SK-N-MC (cell line): ENCODE measurements around the gene CPXM2.

Experiments used
- DNase-seq: peaks from one replicate; pipeline ENCODE4 v3.0.0-alpha.2; 2011; ENCODE audit warnings: low read depth, low spot score
- H3K27ac ChIP-seq: fragments of 200-600 bp; sonication (generic); 2 replicates; pipeline ENCODE4 v1.5.1; 2016; ENCODE audit warnings: mixed run types
- H3K36me3 ChIP-seq: fragments of 200-600 bp; sonication (generic); 2 replicates; pipeline ENCODE4 v1.6.1; 2017; ENCODE audit warnings: antibody characterized with exemption, low read length, mixed read lengths; ENCODE audit not compliant: insufficient read depth
- H3K4me3 ChIP-seq: fragments of 200-600 bp; sonication (generic); 2 replicates; pipeline ENCODE4 v1.5.1; 2016
- H3K9ac ChIP-seq: fragments of 200-600 bp; sonication (generic); 2 replicates; pipeline ENCODE4 v1.8.0; 2017; ENCODE audit warnings: mixed run types, mixed read lengths; ENCODE audit not compliant: insufficient read length
- H3K9me3 ChIP-seq: fragments of 200-600 bp; sonication (generic); 2 replicates; pipeline ENCODE4 v1.6.1; 2017; ENCODE audit warnings: low read depth, mild to moderate bottlenecking, antibody characterized with exemption, low read length, moderate library complexity, mixed read lengths
- EZH2 ChIP-seq: fragments of 200-600 bp; sonication (generic); IDR thresholded peaks from one replicate; pipeline ENCODE4 v1.6.1; 2017; ENCODE audit warnings: antibody characterized with exemption
- FOXP2 ChIP-seq: optimal IDR thresholded peaks from 2 replicates; pipeline ENCODE3; 2011; ENCODE audit warnings: mild to moderate bottlenecking, moderate library complexity; ENCODE audit not compliant: insufficient read depth; ENCODE audit errors: extremely low read length, control extremely low read depth
- POLR2AphosphoS5 ChIP-seq: IDR thresholded peaks from 2 replicates; pipeline ENCODE4 v1.6.1; 2012; ENCODE audit warnings: mild to moderate bottlenecking, low read depth, low read length, borderline replicate concordance

The CPXM2 gene

DNA sequence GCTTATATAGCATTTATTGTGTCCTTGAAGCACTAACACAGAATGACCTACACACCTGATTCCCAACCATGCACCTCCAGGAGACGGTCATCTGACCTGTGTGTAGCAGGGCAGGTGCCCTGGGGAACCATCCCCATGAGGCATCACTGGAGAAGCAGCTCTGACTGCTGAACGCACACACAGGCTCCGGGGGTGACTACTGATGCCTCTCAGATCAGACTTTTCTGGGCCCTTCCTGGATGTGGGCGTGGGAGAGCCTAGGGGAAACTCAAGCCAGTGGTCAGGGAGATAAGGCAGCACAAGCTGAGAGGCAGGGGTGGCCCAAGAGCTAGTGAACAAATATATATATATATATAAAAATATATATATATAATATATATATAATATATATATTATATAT is 37.6 kb downstream of the CPXM2 start:
- H3K27ac ChIP-seq = no peak overlapping the region
- no peak for TF ChIP-seq FOXP2
- TF ChIP-seq POLR2AphosphoS5 = no peak
- no peak for TF ChIP-seq EZH2
- no peak for DNase-seq

DNA sequence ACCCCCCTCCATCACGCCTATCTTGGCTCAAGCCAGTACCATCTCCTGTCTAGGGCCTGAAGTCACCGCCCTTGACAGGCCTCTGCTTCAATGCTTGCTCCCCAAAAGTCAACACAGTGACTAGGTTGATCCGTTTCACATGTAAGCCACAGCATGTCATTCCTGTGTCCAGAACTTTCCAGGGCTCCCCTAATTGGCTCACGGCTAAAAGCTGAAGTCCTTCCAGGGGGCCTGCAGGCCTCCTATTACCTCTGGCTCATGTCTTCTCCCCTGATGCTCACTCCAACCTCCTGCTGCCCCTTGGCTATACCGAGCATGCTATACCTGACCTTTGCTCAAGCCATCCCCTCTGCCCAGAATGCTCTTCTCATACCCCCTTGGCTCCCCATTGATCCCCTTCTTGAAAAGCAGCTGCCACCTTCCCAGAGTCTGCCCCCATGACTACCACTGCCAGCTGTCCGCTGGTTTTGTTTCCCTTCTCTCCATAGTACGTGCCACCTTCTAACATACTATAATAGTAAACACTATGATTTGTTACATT is 39.1 kb downstream of the CPXM2 start:
- TF ChIP-seq EZH2 (no peak), FOXP2 (no peak), POLR2AphosphoS5 (no peak)
- Histone ChIP-seq H3K4me3 (no peak overlapping the region), H3K36me3 (no peaks in the 10 kb centered on the region), H3K9me3 (no peaks in the 10 kb centered on the region), H3K9ac (no peak overlapping the region), H3K27ac (no peak overlapping the region)
- DNase-seq = no peak

More for the DNA sequence above, 37.6 kb downstream of the CPXM2 start:
- Histone ChIP-seq H3K9ac (no peak overlapping the region), H3K36me3 (no peaks in the 10 kb centered on the region), H3K4me3 (no peak overlapping the region), H3K9me3 (no peaks in the 10 kb centered on the region)

DNA sequence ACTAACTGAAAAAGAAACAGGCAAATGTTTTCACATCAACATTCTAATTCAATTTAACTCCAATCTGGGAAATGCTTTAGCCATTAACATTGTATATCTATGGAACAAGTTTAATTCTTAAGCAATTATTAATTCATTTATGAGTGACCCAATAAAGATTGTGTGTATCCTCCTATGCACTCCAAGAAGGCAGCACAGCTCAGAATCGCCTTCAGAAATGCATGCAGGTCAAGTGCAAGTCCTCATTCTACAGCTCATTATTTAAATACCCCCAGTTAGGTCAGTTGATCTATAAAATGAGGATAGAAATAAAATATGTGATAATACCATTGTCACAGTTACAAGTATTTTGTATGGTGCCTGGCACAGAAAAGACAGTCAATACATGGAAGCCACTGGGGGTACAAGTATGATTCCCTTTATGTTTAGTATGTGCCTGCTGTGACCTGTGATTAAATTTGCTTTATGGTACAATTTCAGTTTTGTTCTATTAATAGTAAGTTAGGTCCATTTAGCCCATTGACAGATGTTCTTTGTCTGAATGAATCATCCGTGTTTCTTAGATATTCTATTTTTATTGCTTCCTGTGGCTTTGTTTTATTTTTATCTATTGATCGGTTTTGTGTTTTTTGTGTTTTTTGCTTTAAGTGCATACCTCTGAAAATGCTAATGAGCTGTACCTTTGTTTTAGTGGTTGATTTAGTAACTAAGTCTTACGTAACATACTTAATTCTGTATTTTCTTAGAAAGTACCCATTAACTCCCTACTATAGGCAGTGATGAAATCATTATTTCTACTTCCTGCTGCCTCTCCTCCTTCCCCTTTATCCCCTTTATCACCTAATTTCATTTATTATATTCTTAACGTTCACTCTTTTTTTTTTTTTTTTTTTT is 42.8 kb downstream of the CPXM2 start:
- no peak overlapping the region for H3K27ac ChIP-seq
- no peaks in the 10 kb centered on the region for H3K9me3 ChIP-seq
- no peak for DNase-seq
- TF ChIP-seq FOXP2 (no peak), EZH2 (no peak), POLR2AphosphoS5 (no peak)
- no peaks in the 10 kb centered on the region for H3K36me3 ChIP-seq
- H3K4me3 ChIP-seq = no peak overlapping the region
- H3K9ac ChIP-seq = no peak overlapping the region

DNA sequence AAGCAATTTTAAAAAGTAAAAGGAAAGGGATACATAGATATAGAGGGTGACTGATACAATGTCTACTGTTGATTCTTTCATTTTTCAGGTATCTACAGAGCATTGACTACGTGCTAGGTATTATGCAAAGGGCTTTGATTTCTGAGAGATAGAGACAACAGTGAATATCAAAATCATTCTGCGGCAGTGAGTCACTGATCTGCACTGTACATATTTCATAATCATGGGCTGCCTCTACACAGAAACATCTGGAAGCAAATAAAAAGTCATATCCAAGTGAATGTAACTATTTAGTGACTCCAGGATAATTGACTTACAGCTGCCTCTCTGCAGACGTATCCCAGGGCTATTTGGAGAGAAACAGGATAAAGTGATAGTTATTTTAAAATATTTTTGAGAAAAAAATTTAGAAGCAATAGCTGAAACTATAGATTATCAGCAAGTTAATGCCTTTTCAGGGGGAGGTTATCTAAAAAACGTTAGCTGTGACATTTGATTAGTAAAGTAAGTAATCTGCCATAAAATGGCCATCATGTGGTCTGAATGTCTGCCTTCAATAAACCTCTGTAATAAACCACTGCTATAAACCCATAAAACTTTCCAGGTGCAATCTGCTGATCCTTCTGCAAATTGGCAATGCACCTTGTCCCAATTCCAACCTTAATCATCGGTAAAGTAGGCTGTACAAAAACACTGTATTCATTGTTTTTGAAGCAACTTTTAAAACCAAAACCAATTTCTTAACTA is 43.7 kb downstream of the CPXM2 start:
- no peak overlapping the region for H3K27ac ChIP-seq
- DNase-seq = no peak
- H3K4me3 ChIP-seq = no peak overlapping the region
- no peak for TF ChIP-seq EZH2
- TF ChIP-seq FOXP2 = no peak
- TF ChIP-seq POLR2AphosphoS5 = no peak
- H3K9ac ChIP-seq = no peak overlapping the region
- no peaks in the 10 kb centered on the region for H3K9me3 ChIP-seq
- no peaks in the 10 kb centered on the region for H3K36me3 ChIP-seq

DNA sequence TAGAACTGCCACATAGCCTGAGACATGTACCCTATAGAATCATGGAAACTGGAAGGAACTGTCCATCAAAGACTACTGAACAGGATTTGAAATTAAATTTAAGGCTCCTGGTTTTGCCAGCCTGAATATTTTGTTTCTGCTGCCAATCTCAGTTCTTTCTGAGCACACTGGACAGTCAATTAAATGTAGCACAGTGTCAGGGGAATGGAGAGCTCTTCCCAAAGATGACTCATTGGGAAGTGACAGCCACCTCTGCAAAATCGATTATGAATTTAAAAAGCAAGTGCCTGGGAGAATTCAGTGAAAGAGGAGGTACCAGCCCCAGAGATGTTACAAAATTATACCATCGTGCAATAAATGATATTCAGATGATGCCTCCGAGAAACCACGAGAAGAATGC is 47.8 kb downstream of the CPXM2 start:
- Histone ChIP-seq H3K36me3 (no peaks in the 10 kb centered on the region), H3K9ac (no peak overlapping the region), H3K9me3 (no peaks in the 10 kb centered on the region), H3K4me3 (no peak overlapping the region), H3K27ac (no peak overlapping the region)
- no peak for DNase-seq
- TF ChIP-seq POLR2AphosphoS5 (no peak), EZH2 (no peak), FOXP2 (no peak)

DNA sequence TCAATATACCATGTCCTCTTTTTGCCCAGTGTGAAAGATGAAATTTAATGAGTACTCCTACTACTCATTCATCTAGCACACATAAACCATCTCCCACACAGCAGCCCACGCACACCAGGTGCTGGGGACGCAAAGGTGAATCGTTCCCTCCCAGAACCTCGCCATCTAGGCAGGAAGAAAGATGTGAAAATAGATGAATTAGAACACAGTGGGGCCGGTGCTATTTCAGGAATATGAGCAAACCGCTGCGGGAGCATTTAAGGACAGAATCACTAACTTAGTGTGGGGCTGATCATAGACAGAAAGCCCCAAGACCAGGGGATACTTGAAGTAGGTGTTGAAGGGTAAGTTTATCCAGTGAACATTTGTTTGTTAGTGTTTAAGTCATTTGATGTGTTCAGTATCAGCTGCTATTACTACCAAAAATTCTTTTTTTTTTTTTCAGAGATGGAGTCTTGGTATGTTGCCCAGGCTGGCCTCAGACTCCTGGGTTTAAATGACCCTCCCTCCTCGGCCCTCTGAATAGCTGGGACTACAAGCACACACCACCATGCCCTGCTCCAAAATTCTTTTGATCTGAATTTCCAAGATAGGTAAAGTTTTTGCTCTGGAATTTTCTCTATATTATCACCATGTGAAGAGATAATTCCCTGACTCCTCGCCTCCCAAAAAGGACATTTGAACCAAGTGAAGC is 48.8 kb downstream of the CPXM2 start:
- no peak overlapping the region for H3K9ac ChIP-seq
- H3K4me3 ChIP-seq = no peak overlapping the region
- no peaks in the 10 kb centered on the region for H3K9me3 ChIP-seq
- TF ChIP-seq POLR2AphosphoS5 = no peak
- TF ChIP-seq FOXP2 = no peak
- no peak for TF ChIP-seq EZH2
- DNase-seq = no peak
- H3K36me3 ChIP-seq = no peaks in the 10 kb centered on the region
- H3K27ac ChIP-seq = no peak overlapping the region

DNA sequence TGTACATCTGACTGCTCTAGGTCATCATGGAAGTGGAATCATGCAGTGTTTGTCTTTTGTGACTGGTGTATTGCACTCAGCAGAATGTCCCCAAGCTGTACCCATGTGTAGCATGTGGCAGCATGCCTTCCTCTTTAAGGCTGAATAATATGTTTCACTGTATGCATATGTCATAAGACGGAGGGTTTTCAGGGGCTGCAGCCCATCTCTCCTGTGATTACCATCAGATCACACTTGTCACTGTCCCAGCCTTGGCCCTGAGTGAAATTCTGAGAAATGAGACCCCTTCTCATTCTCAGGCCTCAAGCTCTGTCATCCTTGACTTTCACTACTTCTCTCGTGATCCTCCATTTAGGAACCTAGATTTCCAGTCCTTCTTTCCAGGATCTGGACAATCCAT is 50.0 kb downstream of the CPXM2 start:
- Histone ChIP-seq H3K9ac (no peak overlapping the region), H3K27ac (no peak overlapping the region), H3K4me3 (no peak overlapping the region), H3K9me3 (no peaks in the 10 kb centered on the region), H3K36me3 (no peaks in the 10 kb centered on the region)
- TF ChIP-seq EZH2 = no peak
- no peak for TF ChIP-seq FOXP2
- TF ChIP-seq POLR2AphosphoS5 = no peak
- no peak for DNase-seq

DNA sequence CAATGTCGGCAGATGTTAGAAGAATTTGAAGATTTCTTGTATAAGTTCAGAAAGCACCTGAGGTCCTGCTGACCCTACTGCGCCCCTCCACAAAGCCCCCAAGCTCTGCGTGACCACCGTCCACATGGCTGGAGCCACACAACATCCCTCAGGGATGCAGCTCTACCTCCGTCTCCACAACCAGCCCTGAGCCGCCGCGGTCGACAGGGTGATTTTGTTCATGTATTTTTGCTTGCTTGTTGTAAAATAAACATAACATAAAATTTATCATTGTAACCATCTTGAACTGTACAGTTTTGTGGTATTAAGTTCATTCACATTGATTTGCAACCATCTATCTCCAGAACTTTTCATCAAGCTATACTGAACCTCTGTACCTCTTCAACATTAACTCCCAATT is 50.5 kb downstream of the CPXM2 start:
- no peaks in the 10 kb centered on the region for H3K9me3 ChIP-seq
- no peaks in the 10 kb centered on the region for H3K36me3 ChIP-seq
- TF ChIP-seq FOXP2 (no peak), POLR2AphosphoS5 (no peak), EZH2 (no peak)
- no peak overlapping the region for H3K4me3 ChIP-seq
- H3K9ac ChIP-seq = no peak overlapping the region
- no peak overlapping the region for H3K27ac ChIP-seq
- no peak for DNase-seq
